NCI-H1048 (cell line): Measurements from ENCODE around the gene PRSS21.

Source experiments
- DNase-seq: peaks from one replicate; lab custom pipeline; 2025; lab: John Stamatoyannopoulos, UW

Gene PRSS21

GRCh38 chr16:2806286-2806685 lies 10.8 kb upstream of the PRSS21 start:
- no peak for DNase-seq

DNA sequence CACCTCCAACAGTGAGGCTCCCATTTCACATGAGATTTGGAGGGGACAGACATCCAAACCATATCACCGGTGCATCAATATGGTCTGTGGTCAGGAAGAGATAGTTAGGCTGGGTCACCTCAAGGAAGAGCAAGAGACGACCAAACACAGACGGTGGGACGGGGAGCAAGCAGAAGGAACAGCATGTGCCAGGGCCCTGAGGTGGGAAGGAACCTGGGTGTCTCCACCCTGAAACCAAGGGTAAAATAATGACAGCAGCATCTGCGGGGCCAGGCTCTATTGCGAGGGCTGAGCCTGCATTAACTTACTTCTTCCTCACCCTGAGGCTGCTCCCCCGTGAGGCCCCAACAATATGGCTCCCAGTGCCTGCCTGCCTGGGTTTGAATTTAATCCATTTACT lies 8.9 kb upstream of the PRSS21 start:
- DNase-seq: no peak

GRCh38 chr16:2809149-2809760 lies 7.8 kb upstream of the PRSS21 start:
- DNase-seq: no peak

GRCh38 chr16:2810651-2811050 lies 6.4 kb upstream of the PRSS21 start:
- no peak for DNase-seq

DNA sequence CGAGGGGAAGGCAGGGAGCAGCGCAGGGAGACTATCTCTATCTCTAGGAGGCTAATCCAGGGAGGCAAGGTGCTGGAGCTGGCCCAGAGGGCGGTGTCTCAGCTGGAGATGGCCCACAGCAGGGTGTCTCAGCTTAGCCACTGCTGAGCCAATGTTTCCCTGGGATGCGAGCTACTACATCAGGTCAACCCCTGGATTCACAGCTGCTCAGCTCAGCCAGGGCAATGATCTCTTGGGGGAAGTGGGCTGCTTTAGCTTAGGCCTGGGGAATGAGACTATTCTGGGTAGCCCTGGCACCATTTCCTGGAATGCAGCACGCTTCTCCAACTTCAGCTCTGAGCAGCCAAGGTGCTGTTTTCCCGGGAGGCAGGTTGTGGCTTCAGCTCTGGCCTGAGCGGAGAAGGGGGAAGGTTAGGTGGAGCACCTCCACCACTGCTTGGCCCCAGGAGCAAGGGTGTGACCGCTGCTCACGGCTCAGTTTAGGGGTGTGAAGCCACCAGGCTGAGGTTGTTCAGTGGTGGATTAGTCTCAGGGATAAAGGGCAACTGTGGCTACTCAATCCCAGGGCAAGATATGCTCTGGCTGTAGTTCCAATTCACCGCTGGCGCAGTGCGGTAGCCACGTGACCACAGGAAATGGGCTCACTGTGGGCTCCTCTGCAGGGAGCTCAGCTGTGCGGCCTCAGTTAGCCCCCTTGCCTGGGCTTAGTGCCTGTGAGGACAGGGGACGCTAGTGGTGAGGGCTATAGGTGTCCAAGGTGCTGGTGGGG lies 5.2 kb upstream of the PRSS21 start:
- DNase-seq: no peak

DNA sequence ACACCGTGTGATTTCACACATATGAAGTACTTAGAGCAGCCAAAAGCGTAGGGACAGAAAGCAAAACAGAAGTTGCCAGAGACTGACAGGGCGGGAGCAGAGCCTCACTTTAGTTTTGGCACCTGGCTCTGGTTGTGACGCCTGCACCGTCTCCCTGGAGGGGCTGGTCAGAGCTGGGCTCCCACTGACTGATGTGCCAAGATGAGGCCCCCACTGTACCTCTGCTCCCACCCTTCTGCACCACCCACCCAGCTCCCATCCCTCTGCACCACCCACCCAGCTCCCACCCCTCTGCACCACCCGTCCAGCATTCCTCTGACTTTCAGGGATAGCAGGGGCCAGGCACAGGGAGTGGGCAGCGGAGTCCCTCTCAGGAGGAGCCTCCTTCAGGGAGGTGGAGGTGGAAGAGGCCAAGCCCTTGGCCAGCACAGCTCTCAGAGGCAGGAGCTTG lies 3.2 kb upstream of the PRSS21 start:
- no peak for DNase-seq

DNA sequence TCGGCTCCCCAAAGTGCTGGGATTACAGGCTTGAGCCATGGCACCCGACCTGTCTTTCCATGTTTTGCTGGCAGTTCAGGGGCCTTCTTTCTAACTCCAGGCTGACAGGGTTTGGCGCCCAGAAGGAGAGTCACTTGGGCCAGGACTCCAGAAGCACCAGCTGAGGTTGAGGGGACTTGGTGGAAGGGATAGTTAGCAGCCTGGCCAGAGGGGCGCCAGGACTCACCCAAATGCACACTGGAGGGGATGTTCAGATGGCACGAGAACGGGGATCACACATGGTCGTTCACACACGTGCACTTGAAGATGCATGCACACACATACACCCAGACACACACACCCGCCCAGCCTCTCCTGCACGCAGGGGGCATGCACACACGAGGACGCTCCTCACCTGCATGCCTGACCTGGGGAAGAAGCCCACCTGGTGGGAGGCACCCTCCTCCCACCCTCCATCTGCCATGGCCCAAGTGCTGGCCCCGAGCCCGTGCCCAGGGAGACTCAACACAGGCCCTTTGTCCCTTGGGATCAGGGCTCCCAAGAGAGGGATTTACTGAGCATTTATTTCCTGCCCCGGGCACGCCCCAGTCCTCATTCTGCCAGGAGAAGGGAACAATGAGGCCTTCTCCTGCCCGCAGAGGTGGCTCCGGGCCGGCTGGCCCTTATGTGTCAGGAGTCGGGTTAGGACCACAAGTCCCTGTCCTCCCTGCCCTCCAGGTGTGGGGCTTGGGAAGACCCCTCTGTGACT lies 2.3 kb upstream of the PRSS21 start:
- no peak for DNase-seq

DNA sequence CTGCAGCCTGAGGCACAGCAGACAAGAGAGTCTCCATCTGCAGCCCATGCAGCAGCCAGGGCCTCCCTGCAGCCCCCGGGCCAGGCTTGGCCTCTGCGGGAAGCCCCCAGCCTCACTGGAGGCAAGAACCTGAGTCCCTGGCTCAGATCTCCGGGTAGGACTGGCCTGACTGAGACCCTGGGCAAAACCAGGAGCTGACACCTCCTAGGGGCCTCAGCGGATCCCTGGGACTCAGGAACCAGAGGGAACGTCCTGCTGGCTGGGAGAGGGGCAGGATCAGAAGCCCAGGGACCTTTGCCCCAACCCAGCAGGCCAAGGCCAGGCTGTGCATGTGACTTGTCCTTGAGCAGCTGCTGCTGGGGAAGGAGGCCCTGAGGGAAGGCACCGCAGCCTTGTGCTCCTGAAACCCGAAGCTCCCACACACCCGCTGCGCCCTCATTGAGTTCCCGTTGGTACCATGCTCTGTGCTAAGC lies 1.7 kb upstream of the PRSS21 start:
- DNase-seq: no peak

DNA sequence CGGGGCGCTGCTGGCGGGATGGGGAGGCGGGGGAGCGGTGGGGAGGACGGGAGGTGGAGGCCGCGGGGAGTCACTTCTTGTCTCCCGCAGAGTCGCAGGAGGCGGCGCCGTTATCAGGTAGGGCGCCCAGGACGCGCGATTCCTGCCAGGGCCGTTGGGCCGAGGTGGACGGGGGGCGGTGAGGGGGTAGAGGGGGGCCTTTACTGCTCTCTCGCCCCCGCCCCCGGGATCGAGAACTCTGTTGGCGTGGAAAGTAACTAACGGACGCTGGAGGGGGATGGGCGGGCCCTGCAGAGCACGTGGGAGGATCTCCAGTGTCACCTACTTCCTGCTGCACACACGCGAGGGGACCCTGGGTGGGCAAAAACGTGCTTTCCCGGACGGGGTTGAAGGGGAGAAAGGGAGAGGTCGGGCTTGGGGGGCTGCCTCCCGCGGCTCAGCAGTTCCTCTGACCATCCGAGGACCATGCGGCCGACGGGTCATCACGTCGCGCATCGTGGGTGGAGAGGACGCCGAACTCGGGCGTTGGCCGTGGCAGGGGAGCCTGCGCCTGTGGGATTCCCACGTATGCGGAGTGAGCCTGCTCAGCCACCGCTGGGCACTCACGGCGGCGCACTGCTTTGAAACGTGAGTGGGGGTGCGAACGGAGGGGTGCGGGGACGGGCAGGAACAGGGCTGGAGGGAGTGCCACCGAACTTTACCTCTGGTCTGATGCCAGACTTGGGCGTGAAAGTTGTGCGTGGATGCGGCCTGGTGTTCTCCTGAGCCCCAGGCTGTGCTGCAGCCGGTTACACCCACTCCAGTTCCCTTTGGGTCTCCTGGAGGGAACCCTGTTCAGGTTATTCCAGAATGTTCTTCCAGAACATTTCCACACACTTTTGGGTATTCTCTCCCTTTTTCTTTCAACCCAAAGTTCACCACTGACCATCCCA lies 569 bp downstream of the PRSS21 start:
- DNase-seq: no peak

- DNase-seq: no peak
These were observed 1.3 kb downstream of the PRSS21 start for GRCh38 chr16:2818272-2818876.

- DNase-seq: no peak
These were observed 2.3 kb downstream of the PRSS21 start for GRCh38 chr16:2819179-2819938.

- no peak for DNase-seq
These were observed 3.1 kb downstream of the PRSS21 start for GRCh38 chr16:2819939-2820835.

GRCh38 chr16:2820836-2821486 lies 3.9 kb downstream of the PRSS21 start:
- DNase-seq: no peak

DNA sequence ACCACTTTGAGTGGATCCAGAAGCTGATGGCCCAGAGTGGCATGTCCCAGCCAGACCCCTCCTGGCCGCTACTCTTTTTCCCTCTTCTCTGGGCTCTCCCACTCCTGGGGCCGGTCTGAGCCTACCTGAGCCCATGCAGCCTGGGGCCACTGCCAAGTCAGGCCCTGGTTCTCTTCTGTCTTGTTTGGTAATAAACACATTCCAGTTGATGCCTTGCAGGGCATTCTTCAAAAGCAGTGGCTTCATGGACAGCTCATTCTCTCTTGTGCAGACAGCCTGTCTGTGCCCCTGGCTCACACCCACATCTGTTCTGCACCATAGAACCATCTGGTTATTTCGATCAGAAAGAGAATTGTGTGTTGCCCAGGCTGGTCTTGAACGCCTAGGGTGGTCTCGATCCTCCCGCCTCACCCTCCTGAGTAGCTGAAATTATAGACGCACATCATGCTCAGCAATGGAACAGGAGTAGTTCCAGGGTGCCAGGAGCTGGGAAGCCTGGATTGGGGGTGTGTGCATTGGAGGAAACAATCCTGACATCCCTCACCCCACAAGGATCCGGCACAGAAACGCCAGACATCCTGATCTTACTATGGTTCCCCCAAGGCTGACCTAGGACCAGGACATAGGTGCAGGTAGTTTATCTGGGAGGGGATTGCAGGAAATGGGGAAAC lies 4.6 kb downstream of the PRSS21 start:
- no peak for DNase-seq

GRCh38 chr16:2822158-2822495 lies 5.1 kb downstream of the PRSS21 start:
- no peak for DNase-seq

GRCh38 chr16:2822496-2822895 lies 5.5 kb downstream of the PRSS21 start:
- no peak for DNase-seq

DNA sequence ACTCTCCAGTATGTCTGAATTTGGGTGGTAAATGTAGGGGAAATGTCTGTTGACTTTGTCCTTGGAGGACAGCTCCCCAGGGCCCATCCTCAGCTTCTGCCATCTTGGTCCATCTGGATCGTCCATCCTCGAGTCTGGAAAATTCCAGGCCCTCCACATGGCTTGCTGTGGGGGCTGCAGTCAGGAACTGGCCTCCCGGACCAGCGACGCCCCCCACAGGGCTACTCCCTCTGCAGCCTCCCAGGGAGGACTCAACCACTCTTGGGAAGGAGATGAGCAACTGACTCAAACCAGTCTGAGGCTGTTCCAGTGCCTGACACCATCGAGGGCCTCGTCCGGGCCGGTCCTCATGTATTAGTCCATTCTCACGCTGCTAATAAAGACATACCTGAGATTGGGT lies 7.6 kb downstream of the PRSS21 start:
- DNase-seq: no peak

- no peak for DNase-seq
These were observed 8.2 kb downstream of the PRSS21 start for GRCh38 chr16:2825049-2825742.
